Measurements from ENCODE around the gene UBE2E2.

GRCh38 chr3:23629181-23629894 lies 426.2 kb downstream of the UBE2E2 start:
- TF ChIP-seq CTCF (IDR thresholded peaks at IDR 0.05 in 4 of 5, conservative IDR thresholded peaks at IDR 0.05 in 1 of 5) (no peak), POLR2A (IDR thresholded peaks at IDR 0.05) (no peak)

Data from gastrocnemius medialis (tissue), 4 donors.